HL-60 (cell line): Measurements from ENCODE around the gene SBSN.

Experiments used
- DNase-seq, 2 experiments: peaks; one replicate each; pipeline ENCODE4 v3.0.0-alpha.2; 2010 to 2020; ENCODE audit warnings: low read depth in 1 of 2, low spot score in 1 of 2
- H3K27ac ChIP-seq: fragments of 250-450 bp; sonication (Bioruptor Pico); replicated peaks from 2 replicates; pipeline ENCODE4 v1.5.1; 2020; ENCODE audit warnings: mild to moderate bottlenecking, moderate library complexity
- H3K27me3 ChIP-seq: fragments of 250-450 bp; sonication (Bioruptor Pico); 2 replicates; pipeline ENCODE4 v1.5.1; 2021; ENCODE audit warnings: mild to moderate bottlenecking, moderate library complexity; ENCODE audit not compliant: insufficient read depth, poor library complexity, severe bottlenecking
- H3K4me3 ChIP-seq: replicated peaks from 2 replicates; pipeline ENCODE4 v1.5.1; 2011; ENCODE audit warnings: mild to moderate bottlenecking, control low read depth, low read length; ENCODE audit not compliant: insufficient read depth
- CTCF ChIP-seq: IDR thresholded peaks from one replicate; pipeline ENCODE4 v1.5.1; 2011; ENCODE audit warnings: low read length, control low read depth, inconsistent platforms; ENCODE audit not compliant: insufficient read depth
- GABPA ChIP-seq: IDR thresholded peaks from 2 replicates; pipeline ENCODE4 v1.6.1; 2012; ENCODE audit warnings: low read depth
- POLR2AphosphoS5 ChIP-seq: IDR thresholded peaks from 2 replicates; pipeline ENCODE4 v1.6.1; 2012; ENCODE audit warnings: low read depth
- REST ChIP-seq: IDR thresholded peaks from 2 replicates; pipeline ENCODE4 v1.6.1; 2012; ENCODE audit warnings: low read depth; ENCODE audit not compliant: insufficient replicate concordance
- SPI1 ChIP-seq: IDR thresholded peaks from 2 replicates; pipeline ENCODE4 v1.6.1; 2012; ENCODE audit warnings: low read depth, mild to moderate bottlenecking, borderline replicate concordance
- long read RNA-seq: library from polyadenylated mRNA; unstranded; transcript quantifications from one replicate; pipeline ENCODE4 v2.0.0, GENCODE V29; 2020

SBSN gene
- long read RNA-seq = 0 reads

DNA sequence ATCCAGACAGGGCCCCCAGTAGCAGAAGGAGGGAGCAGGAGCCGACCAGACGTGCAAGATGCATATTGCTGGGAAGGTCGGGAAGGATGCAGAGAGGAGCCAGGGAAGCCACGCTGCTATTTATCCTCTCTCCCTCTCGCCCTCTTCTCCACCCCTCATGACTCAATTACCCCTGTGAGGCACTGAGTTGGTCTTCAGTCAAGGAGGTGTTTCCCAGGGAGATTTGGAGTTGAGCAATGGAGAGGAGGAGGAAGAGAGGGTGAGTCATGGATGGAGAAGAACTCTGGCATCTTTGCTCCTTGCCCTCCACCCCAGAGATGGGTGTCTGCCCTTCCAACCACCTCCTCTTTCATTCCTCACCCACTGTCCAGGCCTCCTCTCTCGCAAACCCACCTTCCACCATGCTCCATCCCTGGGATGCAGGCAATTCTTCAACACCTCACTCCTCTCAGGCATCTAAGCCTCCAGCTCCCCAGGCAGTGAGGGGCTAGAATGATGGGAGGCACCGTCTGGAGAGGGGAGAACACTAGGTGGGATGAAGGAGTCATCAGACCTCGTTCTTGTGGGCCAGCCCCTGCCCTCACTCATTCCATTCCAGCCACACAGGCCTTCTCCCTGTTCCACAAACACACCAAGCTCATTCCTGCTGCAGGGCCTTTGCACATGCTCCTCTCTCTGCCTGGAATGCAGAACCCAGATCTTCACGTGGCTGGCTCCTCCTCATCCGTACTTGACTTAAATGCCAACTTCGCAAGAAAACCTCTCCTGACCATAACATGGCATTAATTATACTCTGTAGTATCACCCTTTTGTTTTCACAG is at the start of gene SBSN:
TSS of gene SBSN (minus strand) at position 94 of the 821 bp plus-strand sequence. CDS start at position 64, 30 bp downstream.
- DNase-seq = no peak
- Histone ChIP-seq H3K27ac (no peak within 1 kb of the TSS), H3K27me3 (peaks cover 10% of the 10 kb centered on the region), H3K4me3 (no peak within 1 kb of the TSS)
- TF ChIP-seq REST (no peak), CTCF (no peak), POLR2AphosphoS5 (no peak), GABPA (no peak)

DNA sequence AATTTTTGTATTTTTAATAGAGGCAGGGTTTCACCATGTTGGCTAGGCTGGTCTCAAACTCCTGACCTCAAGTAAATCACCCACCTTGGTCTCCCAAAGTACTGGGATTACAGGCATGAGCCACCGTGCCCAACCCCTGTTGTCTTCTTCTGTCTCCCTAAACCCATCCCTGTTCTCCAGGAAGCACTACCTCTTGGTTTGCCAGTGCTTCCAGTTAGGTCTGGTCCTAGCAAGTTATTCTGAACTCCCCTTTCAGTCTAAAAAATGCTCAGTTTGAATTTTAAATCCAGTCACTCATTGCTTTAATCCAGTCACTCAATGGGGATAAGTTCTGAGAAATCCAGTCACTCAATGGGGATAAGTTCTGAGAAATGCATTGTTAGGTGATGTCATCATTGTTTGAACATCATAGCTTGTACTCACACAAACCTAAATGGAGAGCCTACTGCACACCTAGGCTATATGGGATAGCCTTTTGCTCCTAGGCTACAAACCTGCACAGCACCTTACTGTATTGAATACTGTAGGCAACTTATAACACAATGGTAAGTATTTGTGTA is 43.4 kb upstream of the SBSN start:
- H3K27ac ChIP-seq = no peak overlapping the region
- no peak for DNase-seq
- TF ChIP-seq GABPA = no peak
- no peak for TF ChIP-seq CTCF
- TF ChIP-seq SPI1 = no peak
- no peak for TF ChIP-seq REST
- no peak for TF ChIP-seq POLR2AphosphoS5
- H3K4me3 ChIP-seq = no peak overlapping the region
- H3K27me3 ChIP-seq = no peaks in the 10 kb centered on the region

GRCh38 chr19:35569281-35569781 is 41.2 kb upstream of the SBSN start:
- no peak for TF ChIP-seq GABPA
- no peak for TF ChIP-seq SPI1
- no peak for TF ChIP-seq POLR2AphosphoS5
- DNase-seq = no peak
- no peak overlapping the region for H3K27ac ChIP-seq

GRCh38 chr19:35566738-35567137 is 38.6 kb upstream of the SBSN start:
- no peak for TF ChIP-seq GABPA
- TF ChIP-seq POLR2AphosphoS5 = no peak
- TF ChIP-seq CTCF = no peak
- no peak for TF ChIP-seq SPI1
- TF ChIP-seq REST = no peak
- no peak overlapping the region for H3K4me3 ChIP-seq
- H3K27ac ChIP-seq = no peak overlapping the region
- no peaks in the 10 kb centered on the region for H3K27me3 ChIP-seq
- no peak for DNase-seq

More at GRCh38 chr19:35569281-35569781, 41.2 kb upstream of the SBSN start:
- Histone ChIP-seq H3K27me3 (no peaks in the 10 kb centered on the region), H3K4me3 (no peak overlapping the region)
